ENCODE results near the gene DENND1A.

GRCh38 chr9:123657099-123657498 is 272.8 kb downstream of the DENND1A start:
- TF ChIP-seq CTCF (IDR thresholded peaks at IDR 0.05), result no peak
- no peak for TF ChIP-seq NFYB (CRISPR knock-in tag; conservative IDR thresholded peaks at IDR 0.05; ENCODE audit: low read depth)
- TF ChIP-seq ATF2 (CRISPR knock-in tag; IDR thresholded peaks at IDR 0.05; ENCODE audit: borderline replicate concordance, low read depth), result no peak
- no peak for TF ChIP-seq FOXP1 (CRISPR knock-in tag; IDR thresholded peaks at IDR 0.05; ENCODE audit: borderline replicate concordance)
- TF ChIP-seq STAT6 (CRISPR knock-in tag; conservative IDR thresholded peaks at IDR 0.05; ENCODE audit: low read depth), result no peak
- no peak for TF ChIP-seq ETV6 (CRISPR knock-in tag; IDR thresholded peaks at IDR 0.05)
